CD4-positive, alpha-beta T cell treated with Interleukin-12 subunit alpha and Interleukin-12 subunit beta, for 1 hour (primary cell): ENCODE results near the gene BAIAP2L1.
"Not testable (repeated sequence)": the region's sequence is repeated elsewhere in the genome, so short reads cannot be mapped to it uniquely, and the experiment has no call there.

Experiments used
- DNase-seq: peaks from one replicate; pipeline ENCODE4 v3.0.0-alpha.2; 2020

BAIAP2L1 gene

GRCh38 chr7:98400542-98401340 lies at the start of gene BAIAP2L1:
Gene BAIAP2L1 (minus strand): TSS chr7:98401090. CDS start chr7:98400852, 238 bp downstream.
- DNase-seq: peak; percentile 90

GRCh38 chr7:98448766-98449165 lies 47.9 kb upstream of the BAIAP2L1 start:
- no peak for DNase-seq

GRCh38 chr7:98440992-98441391 lies 40.1 kb upstream of the BAIAP2L1 start:
- DNase-seq: not testable (repeated sequence)

- no peak for DNase-seq
Observed at GRCh38 chr7:98439484-98439883, 38.6 kb upstream of the BAIAP2L1 start.

- DNase-seq: no peak
Observed at GRCh38 chr7:98434087-98434486, 33.2 kb upstream of the BAIAP2L1 start.

- no peak for DNase-seq
Observed at GRCh38 chr7:98429799-98430198, 28.9 kb upstream of the BAIAP2L1 start.

GRCh38 chr7:98423043-98423442 lies 22.2 kb upstream of the BAIAP2L1 start:
- no peak for DNase-seq

- peak; percentile 57 for DNase-seq
Observed at GRCh38 chr7:98420966-98421612, 20.2 kb upstream of the BAIAP2L1 start.

GRCh38 chr7:98419988-98420387 lies 19.1 kb upstream of the BAIAP2L1 start:
- not testable (repeated sequence) for DNase-seq

GRCh38 chr7:98419316-98419691 lies 18.4 kb upstream of the BAIAP2L1 start:
- DNase-seq: not testable (repeated sequence)

GRCh38 chr7:98418636-98419315 lies 17.9 kb upstream of the BAIAP2L1 start:
- DNase-seq: no peak

GRCh38 chr7:98418271-98418635 lies 17.4 kb upstream of the BAIAP2L1 start:
- no peak for DNase-seq

GRCh38 chr7:98417604-98418270 lies 16.8 kb upstream of the BAIAP2L1 start:
- DNase-seq: not testable (repeated sequence)

GRCh38 chr7:98414205-98414900 lies 13.5 kb upstream of the BAIAP2L1 start:
- DNase-seq: no peak

- DNase-seq: not testable (repeated sequence)
Observed at GRCh38 chr7:98413655-98414054, 12.8 kb upstream of the BAIAP2L1 start.

GRCh38 chr7:98409843-98410242 lies 9.0 kb upstream of the BAIAP2L1 start:
- no peak for DNase-seq

GRCh38 chr7:98408146-98408545 lies 7.3 kb upstream of the BAIAP2L1 start:
- not testable (repeated sequence) for DNase-seq

- DNase-seq: no peak
Observed at GRCh38 chr7:98406827-98407226, 5.9 kb upstream of the BAIAP2L1 start.

GRCh38 chr7:98404840-98405239 lies 4.0 kb upstream of the BAIAP2L1 start:
- no peak for DNase-seq

- DNase-seq: no peak
Observed at GRCh38 chr7:98399890-98400541, 874 bp downstream of the BAIAP2L1 start.

GRCh38 chr7:98399462-98399861 lies 1.4 kb downstream of the BAIAP2L1 start:
- DNase-seq: no peak
